Measurements from ENCODE around the gene KLHL5. TPM values are rescaled to one million over a fixed set of nuclear protein-coding genes. Genes with fewer than 3 reads are reported as not detected.

The KLHL5 gene
- 10 to 100 TPM in 1 of 2 donors, 1 to 10 TPM in 1; 2.9 to 10.2 TPM for polyA plus RNA-seq

GRCh38 chr4:39062094-39062769 is at the start of gene KLHL5:
TSS of gene KLHL5 (plus strand) at chr4:39062232. CDS start at chr4:39062653, 421 bp downstream.
- 62 to 63% methylated on average over 7 of the region's 7 CpGs for WGBS, 2 donors
- H3K27me3 ChIP-seq (ENCODE audit: control insufficient read depth in 1 of 2, insufficient read depth in 2 of 2, low read length in 2 of 2), result no peaks in the 10 kb centered on the region
- no peaks in the 10 kb centered on the region for H3K9me3 ChIP-seq (ENCODE audit: control insufficient read depth in 2 of 2, insufficient read depth in 1 of 2, low read depth in 1 of 2, low read length in 1 of 2)
- H3K36me3 ChIP-seq (ENCODE audit: control insufficient read depth in 2 of 2, insufficient read depth in 2 of 2, low read length in 1 of 2), result no peaks in the 10 kb centered on the region
- no peaks in the 10 kb centered on the region for H3K4me1 ChIP-seq (ENCODE audit: control insufficient read depth in 2 of 2, insufficient read depth in 2 of 2, low read length in 1 of 2)
- H3K27ac ChIP-seq (ENCODE audit: low read depth in 2 of 2, low read length in 1 of 2), result no peak within 1 kb of the TSS
- H3K4me3 ChIP-seq (ENCODE audit: low read depth in 1 of 2, low read length in 2 of 2), result no peak within 1 kb of the TSS

- Histone ChIP-seq H3K4me1 (ENCODE audit: control insufficient read depth in 2 of 2, insufficient read depth in 2 of 2, low read length in 1 of 2) (no peaks in the 10 kb centered on the region), H3K4me3 (ENCODE audit: low read depth in 1 of 2, low read length in 2 of 2) (no peak overlapping the region), H3K27me3 (ENCODE audit: control insufficient read depth in 1 of 2, insufficient read depth in 2 of 2, low read length in 2 of 2) (no peaks in the 10 kb centered on the region), H3K9me3 (ENCODE audit: control insufficient read depth in 2 of 2, insufficient read depth in 1 of 2, low read depth in 1 of 2, low read length in 1 of 2) (peaks cover 0 to 3% of the 10 kb centered on the region in 2 donors), H3K27ac (ENCODE audit: low read depth in 2 of 2, low read length in 1 of 2) (no peak overlapping the region), H3K36me3 (ENCODE audit: control insufficient read depth in 2 of 2, insufficient read depth in 2 of 2, low read length in 1 of 2) (no peaks in the 10 kb centered on the region)
- 86 to 88% methylated on average over 2 of the region's 2 CpGs for WGBS, 2 donors
Measured at GRCh38 chr4:39014028-39014427, 48.0 kb upstream of the KLHL5 start.

DNA sequence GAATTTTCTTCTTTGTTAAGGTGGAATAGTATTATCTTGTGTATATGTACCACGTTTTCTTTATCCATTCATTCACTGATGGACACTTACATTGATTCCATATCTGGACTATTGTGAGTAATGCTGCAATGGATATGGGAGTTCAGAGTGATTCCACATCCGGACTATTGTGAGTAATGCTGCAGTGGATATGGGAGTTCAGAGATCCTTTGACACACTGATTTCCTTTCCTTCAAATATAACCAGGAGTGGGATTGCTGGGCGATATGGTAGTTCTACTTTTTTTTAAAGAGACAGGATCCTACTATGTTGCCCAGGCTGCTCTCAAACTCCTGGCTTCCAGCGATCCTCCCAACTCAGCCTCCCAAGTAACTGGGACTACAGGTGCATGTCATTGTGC is 41.9 kb upstream of the KLHL5 start:
- H3K4me3 ChIP-seq (ENCODE audit: low read depth in 1 of 2, low read length in 2 of 2), result no peak overlapping the region
- no peaks in the 10 kb centered on the region for H3K27me3 ChIP-seq (ENCODE audit: control insufficient read depth in 1 of 2, insufficient read depth in 2 of 2, low read length in 2 of 2)
- no peak overlapping the region for H3K27ac ChIP-seq (ENCODE audit: low read depth in 2 of 2, low read length in 1 of 2)
- H3K9me3 ChIP-seq (ENCODE audit: control insufficient read depth in 2 of 2, insufficient read depth in 1 of 2, low read depth in 1 of 2, low read length in 1 of 2), result peaks cover 0 to 3% of the 10 kb centered on the region in 2 donors
- no peaks in the 10 kb centered on the region for H3K4me1 ChIP-seq (ENCODE audit: control insufficient read depth in 2 of 2, insufficient read depth in 2 of 2, low read length in 1 of 2)
- no peaks in the 10 kb centered on the region for H3K36me3 ChIP-seq (ENCODE audit: control insufficient read depth in 2 of 2, insufficient read depth in 2 of 2, low read length in 1 of 2)
- WGBS, 2 donors, result 66 to 79% methylated on average over 4 of the region's 4 CpGs

DNA sequence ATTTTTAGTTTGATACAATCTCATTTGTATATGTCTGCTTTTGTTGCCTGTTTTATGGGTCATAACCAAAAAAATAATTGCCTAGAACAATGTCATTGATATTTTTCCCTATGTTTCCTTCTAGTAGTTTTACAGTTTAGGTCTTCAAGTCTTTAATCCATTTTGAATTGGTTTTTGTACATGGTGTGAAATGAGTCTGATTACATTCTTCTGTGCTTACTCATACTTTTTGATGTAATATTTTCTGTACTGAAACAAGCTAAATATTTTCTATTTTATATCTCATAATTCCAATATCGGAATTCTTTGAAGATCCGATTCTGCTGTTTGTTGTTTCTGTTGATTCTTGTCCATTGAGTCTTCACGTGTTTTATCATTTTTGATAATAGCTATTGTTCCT is 40.4 kb upstream of the KLHL5 start:
- no peaks in the 10 kb centered on the region for H3K4me1 ChIP-seq (ENCODE audit: control insufficient read depth in 2 of 2, insufficient read depth in 2 of 2, low read length in 1 of 2)
- no peaks in the 10 kb centered on the region for H3K36me3 ChIP-seq (ENCODE audit: control insufficient read depth in 2 of 2, insufficient read depth in 2 of 2, low read length in 1 of 2)
- no peak overlapping the region for H3K27ac ChIP-seq (ENCODE audit: low read depth in 2 of 2, low read length in 1 of 2)
- no peak overlapping the region for H3K4me3 ChIP-seq (ENCODE audit: low read depth in 1 of 2, low read length in 2 of 2)
- H3K9me3 ChIP-seq (ENCODE audit: control insufficient read depth in 2 of 2, insufficient read depth in 1 of 2, low read depth in 1 of 2, low read length in 1 of 2), result no peaks in the 10 kb centered on the region
- WGBS, 2 donors, result 92 to 93% methylated on average over 3 of the region's 3 CpGs
- H3K27me3 ChIP-seq (ENCODE audit: control insufficient read depth in 1 of 2, insufficient read depth in 2 of 2, low read length in 2 of 2), result no peaks in the 10 kb centered on the region

GRCh38 chr4:39022241-39022640 is 39.8 kb upstream of the KLHL5 start:
- H3K27me3 ChIP-seq (ENCODE audit: control insufficient read depth in 1 of 2, insufficient read depth in 2 of 2, low read length in 2 of 2), result no peaks in the 10 kb centered on the region
- H3K4me1 ChIP-seq (ENCODE audit: control insufficient read depth in 2 of 2, insufficient read depth in 2 of 2, low read length in 1 of 2), result no peaks in the 10 kb centered on the region
- no peaks in the 10 kb centered on the region for H3K36me3 ChIP-seq (ENCODE audit: control insufficient read depth in 2 of 2, insufficient read depth in 2 of 2, low read length in 1 of 2)
- no peaks in the 10 kb centered on the region for H3K9me3 ChIP-seq (ENCODE audit: control insufficient read depth in 2 of 2, insufficient read depth in 1 of 2, low read depth in 1 of 2, low read length in 1 of 2)
- H3K4me3 ChIP-seq (ENCODE audit: low read depth in 1 of 2, low read length in 2 of 2), result no peak overlapping the region
- H3K27ac ChIP-seq (ENCODE audit: low read depth in 2 of 2, low read length in 1 of 2), result no peak overlapping the region
- WGBS, 2 donors, result 90 to 91% methylated on average over 2 of the region's 2 CpGs

DNA sequence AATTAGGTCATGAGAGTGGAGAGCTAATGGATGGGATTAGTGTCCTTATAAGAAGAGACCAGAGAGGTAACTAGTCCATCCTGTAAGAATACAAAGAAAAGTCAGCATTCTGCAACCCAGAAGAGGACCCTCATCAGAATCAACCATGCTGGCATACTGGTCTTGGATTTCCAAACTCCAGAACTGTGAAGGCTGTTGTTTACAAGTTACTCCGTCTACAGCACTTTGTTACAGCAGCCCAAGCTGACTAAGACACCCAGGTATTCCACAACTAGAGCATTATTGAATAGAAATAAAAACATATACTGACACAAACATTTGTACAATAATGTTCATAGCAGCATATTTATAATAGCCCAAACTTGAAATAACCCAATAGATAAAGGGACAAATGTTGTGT is 39.0 kb upstream of the KLHL5 start:
- no peaks in the 10 kb centered on the region for H3K4me1 ChIP-seq (ENCODE audit: control insufficient read depth in 2 of 2, insufficient read depth in 2 of 2, low read length in 1 of 2)
- 91 to 96% methylated on average over 1 of the region's 1 CpG for WGBS, 2 donors

DNA sequence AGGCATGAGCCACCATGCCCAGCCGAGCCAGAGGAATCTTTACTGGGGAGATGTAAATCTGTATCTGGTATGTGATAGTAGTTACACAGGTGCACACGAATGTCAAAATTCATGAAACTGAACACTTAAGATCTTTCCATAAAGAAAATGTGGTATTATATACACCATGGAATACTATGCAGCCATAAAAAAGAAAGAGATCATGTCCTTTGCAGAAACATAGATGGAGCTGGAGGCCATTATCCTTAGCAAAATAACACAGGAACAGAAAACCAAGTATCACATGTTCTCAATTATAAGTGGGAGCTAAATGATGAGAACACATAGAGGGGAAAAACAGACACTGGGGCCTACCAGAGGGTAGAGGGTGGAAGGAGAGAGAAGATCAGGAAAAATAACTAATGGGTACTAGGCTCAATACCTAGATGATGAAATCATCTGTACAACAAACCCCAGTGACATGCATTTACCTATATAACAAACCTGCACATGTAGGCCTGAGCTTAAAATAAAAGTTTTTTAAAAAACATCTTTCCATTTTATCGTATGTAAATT is 37.6 kb upstream of the KLHL5 start:
- Histone ChIP-seq H3K36me3 (ENCODE audit: control insufficient read depth in 2 of 2, insufficient read depth in 2 of 2, low read length in 1 of 2) (no peaks in the 10 kb centered on the region), H3K27me3 (ENCODE audit: control insufficient read depth in 1 of 2, insufficient read depth in 2 of 2, low read length in 2 of 2) (no peaks in the 10 kb centered on the region), H3K27ac (ENCODE audit: low read depth in 2 of 2, low read length in 1 of 2) (no peak overlapping the region), H3K4me1 (ENCODE audit: control insufficient read depth in 2 of 2, insufficient read depth in 2 of 2, low read length in 1 of 2) (no peaks in the 10 kb centered on the region), H3K9me3 (ENCODE audit: control insufficient read depth in 2 of 2, insufficient read depth in 1 of 2, low read depth in 1 of 2, low read length in 1 of 2) (no peaks in the 10 kb centered on the region), H3K4me3 (ENCODE audit: low read depth in 1 of 2, low read length in 2 of 2) (no peak overlapping the region)
- 95 to 96% methylated on average over 3 of the region's 3 CpGs for WGBS, 2 donors

More for the DNA sequence above, 39.0 kb upstream of the KLHL5 start:
- Histone ChIP-seq H3K9me3 (ENCODE audit: control insufficient read depth in 2 of 2, insufficient read depth in 1 of 2, low read depth in 1 of 2, low read length in 1 of 2) (no peaks in the 10 kb centered on the region), H3K27ac (ENCODE audit: low read depth in 2 of 2, low read length in 1 of 2) (no peak overlapping the region), H3K36me3 (ENCODE audit: control insufficient read depth in 2 of 2, insufficient read depth in 2 of 2, low read length in 1 of 2) (no peaks in the 10 kb centered on the region), H3K27me3 (ENCODE audit: control insufficient read depth in 1 of 2, insufficient read depth in 2 of 2, low read length in 2 of 2) (no peaks in the 10 kb centered on the region), H3K4me3 (ENCODE audit: low read depth in 1 of 2, low read length in 2 of 2) (no peak overlapping the region)

GRCh38 chr4:39025552-39026085 is 36.4 kb upstream of the KLHL5 start:
- WGBS, 2 donors, result 83 to 89% methylated on average over 4 of the region's 4 CpGs
- Histone ChIP-seq H3K4me1 (ENCODE audit: control insufficient read depth in 2 of 2, insufficient read depth in 2 of 2, low read length in 1 of 2) (no peaks in the 10 kb centered on the region), H3K36me3 (ENCODE audit: control insufficient read depth in 2 of 2, insufficient read depth in 2 of 2, low read length in 1 of 2) (no peaks in the 10 kb centered on the region), H3K27ac (ENCODE audit: low read depth in 2 of 2, low read length in 1 of 2) (no peak overlapping the region), H3K4me3 (ENCODE audit: low read depth in 1 of 2, low read length in 2 of 2) (no peak overlapping the region), H3K27me3 (ENCODE audit: control insufficient read depth in 1 of 2, insufficient read depth in 2 of 2, low read length in 2 of 2) (no peaks in the 10 kb centered on the region), H3K9me3 (ENCODE audit: control insufficient read depth in 2 of 2, insufficient read depth in 1 of 2, low read depth in 1 of 2, low read length in 1 of 2) (no peaks in the 10 kb centered on the region)

DNA sequence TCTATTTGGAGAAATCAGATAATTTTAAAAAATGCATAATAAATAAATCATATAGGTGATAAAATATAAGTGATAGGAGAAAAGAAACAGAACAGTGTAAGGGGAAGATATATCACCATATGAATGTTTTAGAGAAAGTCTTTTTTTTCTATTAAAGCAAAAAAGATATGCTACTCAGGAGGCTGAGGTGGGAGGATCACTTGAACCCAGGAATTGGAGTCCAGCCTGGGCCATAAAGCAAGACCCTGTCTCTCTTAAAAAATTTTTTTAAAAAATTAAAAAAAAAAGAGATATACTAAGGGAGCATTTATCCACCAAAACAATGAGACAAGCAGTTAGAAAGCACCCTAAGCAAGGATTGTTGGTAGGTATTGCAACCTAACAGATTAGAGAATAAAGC is 35.9 kb upstream of the KLHL5 start:
- no peak overlapping the region for H3K27ac ChIP-seq (ENCODE audit: low read depth in 2 of 2, low read length in 1 of 2)
- no peaks in the 10 kb centered on the region for H3K4me1 ChIP-seq (ENCODE audit: control insufficient read depth in 2 of 2, insufficient read depth in 2 of 2, low read length in 1 of 2)
- H3K36me3 ChIP-seq (ENCODE audit: control insufficient read depth in 2 of 2, insufficient read depth in 2 of 2, low read length in 1 of 2), result no peaks in the 10 kb centered on the region
- H3K4me3 ChIP-seq (ENCODE audit: low read depth in 1 of 2, low read length in 2 of 2), result no peak overlapping the region
- H3K27me3 ChIP-seq (ENCODE audit: control insufficient read depth in 1 of 2, insufficient read depth in 2 of 2, low read length in 2 of 2), result no peaks in the 10 kb centered on the region
- no peaks in the 10 kb centered on the region for H3K9me3 ChIP-seq (ENCODE audit: control insufficient read depth in 2 of 2, insufficient read depth in 1 of 2, low read depth in 1 of 2, low read length in 1 of 2)

All from esophagus (tissue), 2 donors.